ENCODE results near the gene POC1B. TPM values are rescaled to one million over a fixed set of nuclear protein-coding genes. Genes with fewer than 3 reads are reported as not detected.
A peak's percentile ranks its signal among the peaks of the same experiment; 100 is the strongest.
"Not testable (repeated sequence)": the region's sequence is repeated elsewhere in the genome, so short reads cannot be mapped to it uniquely, and the experiment has no call there.

Gene POC1B
- total RNA-seq, 2 experiments from 2014 or later, result 47.7 to 49.4 TPM

GRCh38 chr12:89472508-89472907, 53.3 kb downstream of the POC1B start:
- Mint-ChIP-seq H3K9me3 (ENCODE audit: insufficient read depth) (no peaks in the 10 kb centered on the region), H3K36me3 (ENCODE audit: low read depth) (peaks cover 34% of the 10 kb centered on the region), H3K4me1 (ENCODE audit: low read depth) (peaks cover 71% of the 10 kb centered on the region), H3K27ac (peak overlapping the region; percentile 20), H3K27me3 (ENCODE audit: low read depth) (no peaks in the 10 kb centered on the region), H3K4me3 (no peak overlapping the region)
- ATAC-seq (no peak), DNase-seq (no peak)
- CTCF ChIA-PET, result interaction anchor here (3.4 to 7.6 kb wide), 2 partner anchors 22 to 53 kb away, joined by 11 to 180 read pairs; partner anchors contain the start of genes GALNT4 and POC1B
- POLR2A ChIA-PET, result no interaction called here

- ChIA-PET POLR2A (interaction anchor here (0.6 to 2.0 kb wide), 3 partner anchors 30 to 417 kb away, joined by 3 to 10 read pairs (median 4); partner anchors contain the start of genes GALNT4 and POC1B), CTCF (interaction anchor here (0.6 to 7.9 kb wide), 27 partner anchors 9 to 1325 kb away, joined by 3 to 180 read pairs (median 5); partner anchors contain the start of genes ATP2B1, DUSP6, GALNT4 and POC1B)
- Mint-ChIP-seq H3K27me3 (ENCODE audit: low read depth) (no peaks in the 10 kb centered on the region), H3K27ac (peak overlapping the region; percentile 78), H3K9me3 (ENCODE audit: insufficient read depth) (no peaks in the 10 kb centered on the region), H3K4me1 (ENCODE audit: low read depth) (peaks cover 77% of the 10 kb centered on the region), H3K4me3 (peak overlapping the region; percentile 26), H3K36me3 (ENCODE audit: low read depth) (peaks cover 40% of the 10 kb centered on the region)
- DNase-seq, result no peak
- peak; percentile 45 for ATAC-seq
These were observed 54.9 kb downstream of the POC1B start for GRCh38 chr12:89470741-89471509.

GRCh38 chr12:89469361-89469760, 56.5 kb downstream of the POC1B start:
- Mint-ChIP-seq H3K4me1 (ENCODE audit: low read depth) (peaks cover 79% of the 10 kb centered on the region), H3K4me3 (peak overlapping the region; percentile 82), H3K27ac (peak overlapping the region; percentile 92), H3K27me3 (ENCODE audit: low read depth) (no peaks in the 10 kb centered on the region), H3K36me3 (ENCODE audit: low read depth) (peaks cover 46% of the 10 kb centered on the region), H3K9me3 (ENCODE audit: insufficient read depth) (no peaks in the 10 kb centered on the region)
- ATAC-seq (peak; percentile 66), DNase-seq (peak; percentile 47)
- CTCF ChIA-PET, result interaction anchor here (1.2 to 7.9 kb wide), 9 partner anchors 9 to 451 kb away, joined by 3 to 180 read pairs (median 11); partner anchors contain the start of genes ATP2B1, DUSP6, GALNT4 and POC1B
- POLR2A ChIA-PET, result interaction anchor here (2.4 to 4.0 kb wide), 3 partner anchors 56 to 428 kb away, joined by 12 to 49 read pairs (median 33); partner anchors contain the start of genes DUSP6, GALNT4 and POC1B

GRCh38 chr12:89468648-89469326, 57.1 kb downstream of the POC1B start:
- POLR2A ChIA-PET, result interaction anchor here (1.7 to 4.0 kb wide), 4 partner anchors 56 to 430 kb away, joined by 9 to 49 read pairs (median 22); partner anchors contain the start of genes DUSP6, GALNT4 and POC1B
- Mint-ChIP-seq H3K4me1 (ENCODE audit: low read depth) (peaks cover 77% of the 10 kb centered on the region), H3K27me3 (ENCODE audit: low read depth) (no peaks in the 10 kb centered on the region), H3K27ac (peak overlapping the region; percentile 92), H3K36me3 (ENCODE audit: low read depth) (peaks cover 45% of the 10 kb centered on the region), H3K9me3 (ENCODE audit: insufficient read depth) (no peaks in the 10 kb centered on the region), H3K4me3 (peak overlapping the region; percentile 82)
- ATAC-seq (peak; percentile 73), DNase-seq (peak; percentile 40)
- CTCF ChIA-PET, result interaction anchor here (0.7 to 7.9 kb wide), 11 partner anchors 9 to 450 kb away, joined by 3 to 180 read pairs (median 4); partner anchors contain the start of genes DUSP6, GALNT4 and POC1B

- Mint-ChIP-seq H3K4me1 (ENCODE audit: low read depth) (peaks cover 81% of the 10 kb centered on the region), H3K4me3 (peak overlapping the region; percentile 62), H3K36me3 (ENCODE audit: low read depth) (peaks cover 52% of the 10 kb centered on the region), H3K9me3 (ENCODE audit: insufficient read depth) (no peaks in the 10 kb centered on the region), H3K27ac (peak overlapping the region; percentile 82), H3K27me3 (ENCODE audit: low read depth) (no peaks in the 10 kb centered on the region)
- DNase-seq, result no peak
- ChIA-PET CTCF (interaction anchor here (0.5 to 7.9 kb wide), 13 partner anchors 10 to 449 kb away, joined by 3 to 180 read pairs (median 11); partner anchors contain the start of genes DUSP6, GALNT4 and POC1B), POLR2A (interaction anchor here (1.7 to 4.0 kb wide), 4 partner anchors 57 to 429 kb away, joined by 9 to 49 read pairs (median 22); partner anchors contain the start of genes DUSP6, GALNT4 and POC1B)
- peak; percentile 33 for ATAC-seq
These were observed 57.8 kb downstream of the POC1B start for GRCh38 chr12:89468017-89468416.

- POLR2A ChIA-PET, result no interaction called here
- H3K27ac Mint-ChIP-seq, result no peak overlapping the region
- H3K27me3 Mint-ChIP-seq (ENCODE audit: low read depth), result no peaks in the 10 kb centered on the region
- peaks cover 47% of the 10 kb centered on the region for H3K36me3 Mint-ChIP-seq (ENCODE audit: low read depth)
- no peaks in the 10 kb centered on the region for H3K9me3 Mint-ChIP-seq (ENCODE audit: insufficient read depth)
- ATAC-seq, result no peak
- CTCF ChIA-PET, result interaction anchor here (0.7 to 7.9 kb wide), 3 partner anchors 113 to 446 kb away, joined by 3 to 137 read pairs (median 3); partner anchors contain the start of gene DUSP6
- no peak for DNase-seq
- H3K4me3 Mint-ChIP-seq, result peak overlapping the region; percentile 6
- H3K4me1 Mint-ChIP-seq (ENCODE audit: low read depth), result peaks cover 80% of the 10 kb centered on the region
These were observed 60.8 kb downstream of the POC1B start for GRCh38 chr12:89464974-89465592.

GRCh38 chr12:89461649-89462612, 63.9 kb downstream of the POC1B start:
- DNase-seq (no peak), ATAC-seq (peak; percentile 87)
- CTCF ChIA-PET, result interaction anchor here (0.7 to 6.7 kb wide), 49 partner anchors 9 to 1315 kb away, joined by 3 to 167 read pairs (median 5); partner anchors contain the start of genes DUSP6, GALNT4 and POC1B
- peaks cover 64% of the 10 kb centered on the region for H3K36me3 Mint-ChIP-seq (ENCODE audit: low read depth)
- H3K4me1 Mint-ChIP-seq (ENCODE audit: low read depth), result peaks cover 68% of the 10 kb centered on the region
- POLR2A ChIA-PET, result interaction anchor here (1.4 to 2.4 kb wide), 2 partner anchors 109 to 443 kb away, joined by 3 to 23 read pairs; partner anchors contain the start of gene DUSP6
- no peaks in the 10 kb centered on the region for H3K27me3 Mint-ChIP-seq (ENCODE audit: low read depth)
- peak overlapping the region; percentile 76 for H3K4me3 Mint-ChIP-seq
- peak overlapping the region; percentile 28 for H3K27ac Mint-ChIP-seq
- no peaks in the 10 kb centered on the region for H3K9me3 Mint-ChIP-seq (ENCODE audit: insufficient read depth)

- Mint-ChIP-seq H3K9me3 (ENCODE audit: insufficient read depth) (no peaks in the 10 kb centered on the region), H3K27ac (peak overlapping the region; percentile 28), H3K4me3 (no peak overlapping the region), H3K4me1 (ENCODE audit: low read depth) (peaks cover 65% of the 10 kb centered on the region), H3K36me3 (ENCODE audit: low read depth) (peaks cover 59% of the 10 kb centered on the region), H3K27me3 (ENCODE audit: low read depth) (no peaks in the 10 kb centered on the region)
- ATAC-seq (peak; percentile 21), DNase-seq (no peak)
- ChIA-PET CTCF (interaction anchor here (0.7 to 6.7 kb wide), 30 partner anchors 10 to 1314 kb away, joined by 3 to 167 read pairs (median 8); partner anchors contain the start of genes DUSP6 and GALNT4), POLR2A (interaction anchor here (2.4 kb wide), 1 partner anchor 108 kb away, joined by 23 read pairs; the partner anchor contains the start of gene DUSP6)
These were observed 64.7 kb downstream of the POC1B start for GRCh38 chr12:89461190-89461589.

- H3K27me3 Mint-ChIP-seq (ENCODE audit: low read depth); ATAC-seq; H3K4me3 Mint-ChIP-seq; H3K27ac Mint-ChIP-seq; H3K9me3 Mint-ChIP-seq (ENCODE audit: insufficient read depth); DNase-seq; POLR2A ChIA-PET: not testable (repeated sequence)
- peaks cover 61% of the 10 kb centered on the region for H3K4me1 Mint-ChIP-seq (ENCODE audit: low read depth)
- H3K36me3 Mint-ChIP-seq (ENCODE audit: low read depth), result peaks cover 57% of the 10 kb centered on the region
- CTCF ChIA-PET, result interaction anchor here (0.6 to 6.7 kb wide), 10 partner anchors 9 to 440 kb away, joined by 3 to 167 read pairs (median 6); partner anchors contain the start of gene DUSP6
These were observed 66.6 kb downstream of the POC1B start for GRCh38 chr12:89459279-89459678.

GRCh38 chr12:89456565-89456964, 69.3 kb downstream of the POC1B start:
- ChIA-PET CTCF (interaction anchor here (1.0 to 1.7 kb wide), 3 partner anchors 11 to 439 kb away, joined by 3 to 5 read pairs (median 3); partner anchors contain the start of gene DUSP6), POLR2A (no interaction called here)
- ATAC-seq (no peak), DNase-seq (no peak)
- no peaks in the 10 kb centered on the region for H3K9me3 Mint-ChIP-seq (ENCODE audit: insufficient read depth)
- H3K4me1 Mint-ChIP-seq (ENCODE audit: low read depth), result peaks cover 56% of the 10 kb centered on the region
- H3K27me3 Mint-ChIP-seq (ENCODE audit: low read depth), result no peaks in the 10 kb centered on the region
- no peak overlapping the region for H3K27ac Mint-ChIP-seq
- H3K36me3 Mint-ChIP-seq (ENCODE audit: low read depth), result peaks cover 46% of the 10 kb centered on the region
- H3K4me3 Mint-ChIP-seq, result no peak overlapping the region
